Measurements from ENCODE around the gene CCND1. TPM values are rescaled to one million over a fixed set of nuclear protein-coding genes. Genes with fewer than 3 reads are reported as not detected.
"Not testable (repeated sequence)": the region's sequence is repeated elsewhere in the genome, so short reads cannot be mapped to it uniquely, and the experiment has no call there.

Gene CCND1
- total and polyA plus RNA-seq, 2 experiments from 2014 or later = 80.2 to 81.9 TPM

DNA sequence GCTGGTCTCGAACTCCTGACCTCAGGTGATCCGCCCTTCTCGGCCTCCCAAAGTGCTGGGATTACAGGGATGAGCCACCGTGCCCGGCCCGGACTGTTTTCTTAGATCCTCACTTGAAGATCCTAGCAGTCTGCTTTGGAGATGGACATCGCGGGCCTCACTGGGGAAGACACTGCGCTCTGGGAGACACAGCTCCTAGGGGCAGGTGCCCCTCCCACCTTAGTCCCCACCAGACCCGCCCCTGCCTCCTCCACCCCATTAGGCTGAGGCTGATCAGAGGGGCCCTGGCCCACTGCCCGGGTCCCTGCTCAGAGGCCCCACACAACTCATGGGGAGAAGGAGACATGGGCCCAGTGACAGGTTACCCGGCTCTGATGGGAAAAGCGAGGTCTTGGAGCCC is 45.5 kb downstream of the CCND1 start:
- Histone ChIP-seq H4K20me1 (ENCODE audit: insufficient read depth, poor library complexity, severe bottlenecking) (no peaks in the 10 kb centered on the region), H3K9me2 (replicated peaks; ENCODE audit: insufficient read depth) (no peaks in the 10 kb centered on the region), H3K27ac (no peak overlapping the region), H3K79me2 (no peaks in the 10 kb centered on the region), H3K27me3 (no peaks in the 10 kb centered on the region), H3K4me3 (no peak overlapping the region), H3K36me3 (replicated peaks; ENCODE audit: insufficient read depth, low read depth) (no peaks in the 10 kb centered on the region), H3K4me1 (ENCODE audit: insufficient read depth) (no peaks in the 10 kb centered on the region), H2AFZ (no peak overlapping the region), H3K9me3 (ENCODE audit: low read depth) (no peaks in the 10 kb centered on the region), H3K4me2 (peak overlapping the region; percentile 71)
- 91% methylated on average over 13 of the region's 13 CpGs for WGBS (ENCODE audit: low lambda C conversion rate, missing lambda C conversion rate)
- no peak for TF ChIP-seq EZH2 (IDR thresholded peaks at IDR 0.05; ENCODE audit: borderline replicate concordance)
- TF ChIP-seq, protein P1, sequence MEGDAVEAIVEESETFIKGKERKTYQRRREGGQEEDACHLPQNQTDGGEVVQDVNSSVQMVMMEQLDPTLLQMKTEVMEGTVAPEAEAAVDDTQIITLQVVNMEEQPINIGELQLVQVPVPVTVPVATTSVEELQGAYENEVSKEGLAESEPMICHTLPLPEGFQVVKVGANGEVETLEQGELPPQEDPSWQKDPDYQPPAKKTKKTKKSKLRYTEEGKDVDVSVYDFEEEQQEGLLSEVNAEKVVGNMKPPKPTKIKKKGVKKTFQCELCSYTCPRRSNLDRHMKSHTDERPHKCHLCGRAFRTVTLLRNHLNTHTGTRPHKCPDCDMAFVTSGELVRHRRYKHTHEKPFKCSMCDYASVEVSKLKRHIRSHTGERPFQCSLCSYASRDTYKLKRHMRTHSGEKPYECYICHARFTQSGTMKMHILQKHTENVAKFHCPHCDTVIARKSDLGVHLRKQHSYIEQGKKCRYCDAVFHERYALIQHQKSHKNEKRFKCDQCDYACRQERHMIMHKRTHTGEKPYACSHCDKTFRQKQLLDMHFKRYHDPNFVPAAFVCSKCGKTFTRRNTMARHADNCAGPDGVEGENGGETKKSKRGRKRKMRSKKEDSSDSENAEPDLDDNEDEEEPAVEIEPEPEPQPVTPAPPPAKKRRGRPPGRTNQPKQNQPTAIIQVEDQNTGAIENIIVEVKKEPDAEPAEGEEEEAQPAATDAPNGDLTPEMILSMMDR (IDR thresholded peaks at IDR 0.05; ENCODE audit: poor library complexity) = no peak
- TF ChIP-seq EZH2phosphoT487 (IDR thresholded peaks at IDR 0.05; ENCODE audit: low read depth, severe bottlenecking, unreplicated experiment) = no peak
- no peak for DNase-seq (ENCODE audit: low spot score)

DNA sequence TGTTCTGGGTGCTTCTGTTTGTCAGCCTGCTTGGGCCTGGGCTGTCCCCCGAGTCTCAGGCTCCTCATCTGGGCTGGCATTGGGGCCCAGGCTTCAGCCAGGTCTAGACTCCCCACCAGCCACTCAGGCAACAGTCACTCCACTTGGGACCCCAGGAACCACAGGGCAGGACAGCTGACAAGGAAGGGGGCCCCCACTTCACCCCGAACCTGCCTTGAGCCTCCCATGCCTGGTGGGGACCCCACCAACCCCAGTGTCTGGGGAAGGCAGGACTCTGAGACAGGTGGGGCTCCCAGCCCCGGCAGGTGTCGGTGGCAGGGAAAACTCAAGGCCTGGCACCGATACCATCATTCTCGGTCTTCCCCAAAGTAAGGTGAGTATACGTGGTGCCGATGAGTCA is 45.9 kb downstream of the CCND1 start:
- Histone ChIP-seq H4K20me1 (ENCODE audit: insufficient read depth, poor library complexity, severe bottlenecking) (no peaks in the 10 kb centered on the region), H3K36me3 (replicated peaks; ENCODE audit: insufficient read depth, low read depth) (no peaks in the 10 kb centered on the region), H3K4me3 (no peak overlapping the region), H3K9me3 (ENCODE audit: low read depth) (no peaks in the 10 kb centered on the region), H3K27me3 (no peaks in the 10 kb centered on the region), H3K4me2 (no peak overlapping the region), H3K79me2 (no peaks in the 10 kb centered on the region), H2AFZ (no peak overlapping the region), H3K9me2 (replicated peaks; ENCODE audit: insufficient read depth) (no peaks in the 10 kb centered on the region), H3K27ac (no peak overlapping the region), H3K4me1 (ENCODE audit: insufficient read depth) (no peaks in the 10 kb centered on the region)
- DNase-seq (ENCODE audit: low spot score) = no peak
- 95% methylated on average over 8 of the region's 8 CpGs for WGBS (ENCODE audit: low lambda C conversion rate, missing lambda C conversion rate)
- TF ChIP-seq EZH2phosphoT487 (IDR thresholded peaks at IDR 0.05; ENCODE audit: low read depth, severe bottlenecking, unreplicated experiment) = no peak
- TF ChIP-seq EZH2 (IDR thresholded peaks at IDR 0.05; ENCODE audit: borderline replicate concordance) = no peak
- TF ChIP-seq, protein P1 (IDR thresholded peaks at IDR 0.05; ENCODE audit: poor library complexity) = no peak

DNA sequence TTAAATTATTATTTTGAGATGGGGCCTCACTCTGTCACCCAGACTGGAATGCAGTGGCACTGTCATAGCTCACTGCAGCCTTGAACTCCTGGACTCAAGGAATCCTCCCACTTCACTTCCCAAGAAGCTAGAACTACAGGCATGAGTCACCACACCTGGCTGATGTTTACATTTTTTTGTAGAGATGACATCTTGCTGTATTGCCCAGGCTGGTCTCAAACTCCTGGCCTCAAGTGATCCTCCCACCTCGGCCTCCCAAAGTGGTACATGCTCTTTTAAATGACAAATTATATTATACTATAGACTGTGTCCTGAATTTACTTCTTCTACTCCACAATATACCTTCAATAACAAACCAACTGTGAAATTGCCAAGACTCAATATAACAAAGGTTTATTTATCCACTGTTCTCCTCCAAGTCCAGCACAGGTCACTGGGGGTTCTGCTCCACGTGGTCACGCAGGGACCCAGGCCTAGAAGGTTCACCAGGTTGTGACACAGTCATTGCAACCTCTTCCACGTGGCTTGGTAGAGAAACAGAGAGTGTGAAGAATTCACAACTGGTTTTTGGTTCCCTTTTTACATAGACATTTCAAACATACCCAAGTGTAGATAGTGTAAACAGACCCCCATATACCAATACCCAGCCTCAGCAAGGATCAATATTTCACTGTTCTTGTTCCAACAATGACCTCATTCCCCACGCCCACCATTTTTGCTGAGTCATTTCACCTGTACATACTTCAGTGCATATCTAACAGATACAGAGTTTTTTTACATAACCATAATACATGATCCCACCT is 47.2 kb downstream of the CCND1 start:
- H3K79me2 ChIP-seq; H3K4me2 ChIP-seq; H3K27me3 ChIP-seq; H3K9me2 ChIP-seq (replicated peaks; ENCODE audit: insufficient read depth); H3K27ac ChIP-seq; H2AFZ ChIP-seq; H3K4me1 ChIP-seq (ENCODE audit: insufficient read depth); H3K4me3 ChIP-seq; H4K20me1 ChIP-seq (ENCODE audit: insufficient read depth, poor library complexity, severe bottlenecking); H3K9me3 ChIP-seq (ENCODE audit: low read depth); H3K36me3 ChIP-seq (replicated peaks; ENCODE audit: insufficient read depth, low read depth): not testable (repeated sequence)
- WGBS (ENCODE audit: low lambda C conversion rate, missing lambda C conversion rate) = 73% methylated on average over 5 of the region's 5 CpGs
- DNase-seq (ENCODE audit: low spot score) = peak; percentile 48

DNA sequence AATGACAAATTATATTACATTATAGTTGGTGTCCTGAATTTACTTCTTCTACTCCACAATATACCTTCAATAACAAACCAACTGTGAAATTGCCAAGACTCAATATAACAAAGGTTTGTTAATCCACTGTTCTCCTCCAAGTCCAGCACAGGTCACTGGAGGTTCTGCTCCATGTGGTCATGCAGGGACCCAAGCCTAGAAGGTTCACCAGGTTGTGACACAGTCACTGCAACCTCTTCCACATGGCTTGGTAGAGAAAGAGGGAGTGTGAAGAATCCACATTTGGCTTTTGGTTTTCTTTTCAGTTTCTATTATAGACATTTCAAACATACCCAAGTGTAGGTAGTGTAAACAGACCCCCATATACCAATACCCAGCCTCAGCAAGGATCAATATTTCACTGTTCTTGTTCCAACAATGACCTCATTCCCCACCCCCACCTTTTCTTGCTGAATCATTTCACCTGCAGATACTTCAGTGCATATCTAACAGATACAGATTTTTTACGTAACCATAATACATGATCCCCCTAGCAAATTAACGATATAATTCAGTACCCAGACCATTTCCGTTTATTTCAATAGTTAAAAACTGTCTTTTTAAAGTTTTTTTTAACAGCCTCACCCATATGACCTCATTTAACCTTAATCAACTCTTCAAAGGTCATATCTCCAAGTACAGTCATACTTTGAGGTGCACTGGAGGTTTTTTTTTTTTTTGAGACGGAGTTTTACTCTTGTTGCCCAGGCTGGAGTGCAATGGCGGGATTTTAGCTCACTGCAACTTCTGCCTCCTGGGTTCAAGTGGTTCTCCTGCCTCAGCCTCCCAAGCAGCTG is 48.7 kb downstream of the CCND1 start:
- H3K79me2 ChIP-seq = no peaks in the 10 kb centered on the region
- no peaks in the 10 kb centered on the region for H3K4me1 ChIP-seq (ENCODE audit: insufficient read depth)
- WGBS (ENCODE audit: low lambda C conversion rate, missing lambda C conversion rate) = 91% methylated on average over 5 of the region's 5 CpGs
- H3K4me3 ChIP-seq = no peak overlapping the region
- no peaks in the 10 kb centered on the region for H4K20me1 ChIP-seq (ENCODE audit: insufficient read depth, poor library complexity, severe bottlenecking)
- no peak for DNase-seq (ENCODE audit: low spot score)
- no peaks in the 10 kb centered on the region for H3K36me3 ChIP-seq (replicated peaks; ENCODE audit: insufficient read depth, low read depth)
- H3K4me2 ChIP-seq = no peak overlapping the region
- H3K27me3 ChIP-seq = no peaks in the 10 kb centered on the region
- TF ChIP-seq EZH2 (IDR thresholded peaks at IDR 0.05; ENCODE audit: borderline replicate concordance) (no peak), EZH2phosphoT487 (IDR thresholded peaks at IDR 0.05; ENCODE audit: low read depth, severe bottlenecking, unreplicated experiment) (no peak)
- TF ChIP-seq, protein P1 (IDR thresholded peaks at IDR 0.05; ENCODE audit: poor library complexity) = no peak
- H3K9me3 ChIP-seq (ENCODE audit: low read depth) = no peaks in the 10 kb centered on the region
- H3K27ac ChIP-seq = no peak overlapping the region
- no peak overlapping the region for H2AFZ ChIP-seq
- H3K9me2 ChIP-seq (replicated peaks; ENCODE audit: insufficient read depth) = no peaks in the 10 kb centered on the region

Data from hepatocyte (in vitro differentiated cells).